ENCODE measurements around the gene IRF2BPL.

Gene IRF2BPL

DNA sequence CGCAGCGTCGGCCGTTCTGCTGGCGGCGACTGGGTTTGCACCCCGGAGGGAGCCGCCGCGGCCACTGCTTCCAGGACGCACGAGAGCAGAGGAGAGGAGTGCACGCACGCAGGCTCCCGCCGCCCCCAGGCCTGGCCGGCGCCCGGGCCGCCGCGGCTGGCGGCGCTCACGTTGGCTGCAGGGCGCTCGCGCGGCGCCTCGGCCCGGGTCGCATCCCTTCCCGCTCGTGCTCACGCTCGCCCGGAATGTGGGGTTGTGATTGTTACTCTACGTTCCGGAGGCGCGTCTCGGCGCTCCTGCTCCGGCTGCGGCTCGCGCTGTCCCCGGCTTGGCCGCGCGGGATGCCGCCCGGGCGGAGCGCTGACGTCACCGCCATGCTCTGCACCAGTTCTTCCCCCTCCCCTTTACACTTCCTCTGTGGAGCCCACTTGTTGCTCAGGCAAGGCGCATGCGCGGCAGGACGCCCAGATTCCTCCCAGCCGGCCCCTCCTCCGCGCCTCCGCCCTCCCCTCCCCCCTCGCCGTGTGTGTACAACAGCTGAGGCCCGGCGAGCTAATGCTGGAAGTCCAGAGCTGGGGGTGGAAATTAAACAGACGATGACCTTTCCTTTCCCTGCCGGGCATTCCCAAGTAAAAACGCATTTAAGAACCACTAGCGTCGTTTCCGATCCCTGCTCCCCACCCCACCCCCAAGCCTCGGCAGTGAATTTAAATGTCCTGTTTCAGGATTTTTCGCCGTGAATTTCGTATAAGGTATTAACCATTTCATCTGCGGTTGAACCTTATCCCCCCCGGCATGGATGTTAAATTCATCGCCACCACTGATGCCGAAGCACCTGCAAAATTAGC lies at the start of gene IRF2BPL:
Gene IRF2BPL, minus strand, starts transcription at position 325 of the 848 bp plus-strand sequence. CDS start 916 bp downstream, outside the sequence.
- peak; percentile 96 for DNase-seq (ENCODE audit: low spot score)

DNA sequence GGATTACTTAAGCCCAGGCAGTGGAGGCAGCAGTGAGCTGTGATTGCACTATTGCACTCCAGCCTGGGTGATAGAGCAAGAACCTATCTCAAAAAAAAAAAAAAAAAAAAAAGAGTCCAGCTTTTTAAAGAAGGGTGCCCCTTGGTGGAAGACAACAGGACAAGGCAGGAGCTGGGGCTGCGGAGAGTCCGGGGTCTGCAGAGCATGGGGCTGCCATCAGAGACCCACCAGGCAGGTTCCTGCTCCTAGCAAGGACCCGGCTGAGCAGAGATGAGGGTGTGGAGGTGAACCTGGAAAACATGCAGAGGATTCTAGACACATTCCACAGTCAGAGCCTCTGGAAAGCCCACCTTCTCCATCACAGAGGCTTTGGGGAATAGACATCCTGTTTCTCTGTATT lies 48.5 kb upstream of the IRF2BPL start:
- DNase-seq (ENCODE audit: low spot score): no peak

DNA sequence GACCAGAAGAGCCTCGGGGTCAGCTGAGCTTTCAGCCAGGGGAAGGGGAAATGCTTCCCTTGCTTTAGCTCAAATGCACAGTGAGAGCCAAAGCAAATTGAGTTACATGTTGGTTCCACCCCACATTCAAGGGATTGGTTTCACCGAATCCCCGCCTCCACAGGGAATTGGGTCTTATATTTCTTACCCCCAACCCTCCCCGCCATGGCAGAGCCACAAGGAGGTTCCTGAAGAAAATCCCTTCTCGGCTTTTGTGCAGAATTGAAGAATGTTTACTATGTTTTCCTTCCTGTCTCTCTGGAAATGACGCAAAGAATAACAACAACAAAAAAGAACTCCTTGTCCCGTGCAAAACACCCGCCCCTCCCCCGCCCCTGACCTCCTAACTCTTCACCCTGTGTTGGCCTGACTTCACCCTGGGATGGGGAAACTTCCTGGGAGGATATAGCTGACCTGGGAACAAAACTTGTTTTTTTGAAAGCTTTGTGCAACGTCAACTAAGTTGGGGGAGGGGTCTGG lies 47.7 kb upstream of the IRF2BPL start:
- no peak for DNase-seq (ENCODE audit: low spot score)

DNA sequence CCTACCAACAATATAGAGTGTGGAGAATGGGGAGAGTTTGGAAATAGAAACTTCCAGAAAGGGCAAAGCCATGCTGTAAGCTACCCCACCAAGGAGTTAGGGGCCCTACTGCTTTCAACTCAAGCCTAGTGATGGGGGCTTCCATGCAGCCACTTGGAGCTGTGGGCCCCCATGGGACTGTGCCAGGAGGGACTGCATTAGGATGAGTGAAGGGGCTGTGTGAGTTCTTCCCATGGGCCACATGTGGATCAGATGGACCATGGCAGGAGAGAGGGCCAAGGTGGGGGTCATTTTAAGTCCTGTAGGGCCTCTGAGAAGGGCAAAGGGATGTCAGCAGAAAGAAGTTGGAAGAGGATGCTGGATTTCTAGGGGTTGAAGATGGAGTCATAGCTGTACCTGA lies 46.5 kb upstream of the IRF2BPL start:
- DNase-seq (ENCODE audit: low spot score): no peak

DNA sequence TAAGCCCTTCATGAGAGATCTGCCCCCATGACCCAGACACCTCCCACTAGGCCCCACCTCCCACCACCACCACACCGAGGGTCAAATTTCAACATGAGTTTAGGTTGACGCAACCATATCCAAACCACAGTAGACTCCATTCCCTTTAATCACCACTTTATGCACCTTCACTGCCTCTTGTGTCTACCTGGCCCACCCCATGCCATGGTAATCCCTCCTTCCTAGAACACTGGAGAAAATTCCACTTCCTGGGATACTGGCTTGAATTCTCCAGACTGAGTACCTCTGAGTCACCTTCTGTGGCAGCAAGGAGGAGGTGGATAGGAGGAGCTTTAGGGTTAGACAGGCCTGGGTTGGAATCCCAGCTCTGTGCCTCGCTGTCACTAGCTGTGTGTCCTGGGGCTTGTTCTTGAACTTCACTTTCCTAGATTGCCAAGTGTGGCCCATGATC lies 43.5 kb upstream of the IRF2BPL start:
- DNase-seq (ENCODE audit: low spot score): no peak

DNA sequence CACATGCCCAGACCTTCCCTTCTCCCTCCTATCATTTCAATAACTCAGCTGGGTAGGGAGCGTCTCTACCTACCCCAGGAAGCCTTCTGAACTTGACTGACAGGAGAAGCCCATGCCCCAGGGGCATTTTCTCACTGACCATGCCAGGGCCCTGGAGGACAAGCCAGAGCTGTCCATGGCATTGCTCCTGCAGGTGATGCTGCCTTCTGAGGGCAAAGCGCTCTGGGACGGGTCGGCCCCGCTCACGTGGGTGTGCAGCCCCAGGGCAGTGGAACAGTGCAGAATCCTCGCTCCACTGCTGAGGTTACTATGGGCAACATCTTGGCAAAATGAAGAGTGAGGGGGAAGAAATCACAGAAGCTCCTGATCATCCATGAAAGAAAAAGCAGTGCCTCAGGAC lies 41.0 kb upstream of the IRF2BPL start:
- DNase-seq (ENCODE audit: low spot score): no peak

DNA sequence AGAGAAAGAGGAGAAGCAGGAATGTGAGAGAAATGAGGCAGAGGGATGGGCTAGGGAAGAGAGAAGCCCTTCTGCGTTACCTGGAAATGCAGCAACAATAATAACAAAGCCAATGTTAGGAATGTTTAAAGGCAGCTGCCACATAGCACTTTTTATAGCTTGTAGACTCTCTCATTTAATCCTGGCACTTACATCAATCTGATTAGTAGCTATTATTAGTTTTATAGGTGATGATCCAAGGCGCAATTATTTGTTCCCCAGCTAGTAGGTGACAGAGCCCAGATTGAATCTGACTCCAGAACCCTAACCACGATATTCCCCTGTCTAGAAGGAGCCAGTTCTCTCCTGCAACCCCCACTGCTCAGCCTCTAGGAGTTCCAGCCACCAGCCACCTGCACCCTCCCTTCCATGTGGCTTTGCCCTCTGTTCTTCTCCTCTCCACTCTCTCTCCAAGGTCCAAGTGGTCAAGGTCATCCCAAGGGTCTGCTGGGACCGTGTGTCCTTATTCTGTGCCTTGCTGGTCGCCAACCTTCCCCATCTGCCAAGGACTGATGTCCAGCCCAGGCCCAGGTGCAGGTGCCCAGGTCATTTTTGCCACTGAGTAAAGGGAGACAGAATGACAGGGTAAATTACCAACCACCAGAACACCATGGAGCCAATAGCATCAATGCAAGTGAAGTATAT lies 40.2 kb upstream of the IRF2BPL start:
- no peak for DNase-seq (ENCODE audit: low spot score)

DNA sequence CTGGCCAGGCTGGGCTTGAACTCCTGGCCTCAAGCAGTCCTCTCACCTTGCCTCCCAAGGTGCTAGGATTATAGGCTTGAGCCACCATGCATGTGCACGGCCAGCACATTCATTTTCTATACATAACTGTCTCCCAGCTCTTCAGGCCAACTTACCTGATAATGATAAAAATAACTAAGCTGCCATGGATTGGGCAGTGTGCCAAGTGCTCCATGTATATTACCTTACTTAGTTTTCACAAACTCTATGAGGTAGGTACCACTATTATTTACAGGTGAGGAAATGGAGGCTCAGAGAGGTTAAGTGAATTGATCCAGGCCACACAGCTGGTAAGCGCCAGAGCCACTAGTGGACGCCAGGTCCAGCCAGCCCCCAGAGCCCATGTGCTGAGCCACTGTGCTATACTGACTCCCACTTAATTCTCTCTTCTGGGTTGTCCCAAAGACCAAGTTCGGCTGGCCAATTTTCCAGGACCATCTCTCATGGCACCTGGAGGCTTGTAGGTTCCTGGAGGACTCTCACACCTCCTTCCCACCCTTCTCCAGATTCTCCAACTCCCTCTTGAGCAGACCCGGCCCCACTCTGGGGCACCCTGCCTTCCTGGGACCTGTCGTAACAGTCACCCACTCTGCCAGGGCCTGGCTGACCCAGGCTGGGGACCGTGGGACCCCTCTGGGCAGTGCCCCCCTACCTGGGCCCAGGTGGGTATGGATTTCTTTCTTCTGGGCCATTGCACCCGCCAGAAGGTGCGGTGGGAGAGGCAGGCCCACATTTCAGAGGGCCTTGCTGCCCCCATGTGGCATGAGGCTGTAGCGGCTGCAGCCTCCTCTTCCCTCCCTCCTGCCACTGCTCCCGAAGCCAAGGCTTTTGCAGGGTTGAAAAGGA lies 39.4 kb upstream of the IRF2BPL start:
- peak; percentile 55 for DNase-seq (ENCODE audit: low spot score)

DNA sequence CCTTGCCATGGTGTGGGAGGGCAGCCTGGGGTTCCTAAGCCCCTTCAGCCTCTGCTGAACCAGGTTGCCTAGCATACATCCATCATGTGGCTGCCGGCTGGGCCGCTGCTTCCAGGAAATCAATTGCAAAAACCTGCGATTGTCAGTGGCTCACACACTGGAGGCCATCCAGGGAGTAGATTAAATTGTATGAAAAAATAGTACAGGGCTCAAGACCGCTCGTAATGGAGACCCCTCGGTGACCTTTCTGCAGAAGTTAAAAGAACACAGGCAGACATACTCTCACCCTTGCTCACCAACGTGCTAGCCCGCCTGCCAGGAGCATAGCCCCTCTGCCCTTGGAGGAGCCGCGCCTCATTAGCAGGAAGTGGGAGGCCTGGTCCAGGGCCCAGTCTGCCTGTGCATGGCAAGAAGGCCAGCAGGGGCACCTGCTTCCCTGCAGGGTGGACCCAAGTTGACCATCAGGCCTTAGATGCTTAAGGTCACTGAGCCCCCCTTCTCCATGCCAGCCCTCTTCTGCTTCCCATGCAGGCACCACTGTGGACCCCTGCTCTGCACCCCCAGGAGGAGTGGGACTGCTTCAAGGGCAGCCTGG lies 38.2 kb upstream of the IRF2BPL start:
- no peak for DNase-seq (ENCODE audit: low spot score)

DNA sequence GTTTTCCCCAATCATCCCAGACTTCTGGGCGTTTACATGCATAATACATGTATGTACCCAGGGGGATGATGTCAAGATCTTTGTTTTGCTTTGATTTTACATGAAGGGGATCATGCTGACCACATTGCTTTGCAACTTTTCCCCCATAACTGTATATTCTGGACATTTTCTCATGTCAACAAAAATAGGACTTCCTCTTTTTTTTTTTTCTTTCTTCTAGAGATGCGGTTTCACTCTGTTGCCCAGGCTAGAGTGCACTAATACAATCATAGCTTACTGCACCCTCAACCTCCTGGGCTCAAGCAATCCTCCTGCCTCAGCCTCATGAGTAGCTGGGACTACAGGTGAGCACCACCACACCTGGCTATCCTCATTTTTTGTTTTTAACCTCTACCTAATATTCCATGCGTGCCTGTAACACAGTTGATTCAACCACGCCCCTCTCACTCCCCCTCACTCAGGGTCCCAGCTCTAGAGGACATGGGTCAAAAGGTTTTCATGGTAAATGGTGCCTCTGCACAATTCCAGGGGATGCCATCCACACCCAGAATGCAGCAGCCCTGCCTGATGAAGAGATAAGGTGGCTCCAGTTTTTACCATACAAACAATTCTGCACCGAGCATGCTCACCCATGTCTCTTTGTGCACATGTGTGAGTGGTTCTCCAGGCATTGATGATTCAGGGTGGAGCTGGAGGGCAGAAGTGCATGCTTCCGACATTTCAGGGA lies 37.5 kb upstream of the IRF2BPL start:
- no peak for DNase-seq (ENCODE audit: low spot score)

DNA sequence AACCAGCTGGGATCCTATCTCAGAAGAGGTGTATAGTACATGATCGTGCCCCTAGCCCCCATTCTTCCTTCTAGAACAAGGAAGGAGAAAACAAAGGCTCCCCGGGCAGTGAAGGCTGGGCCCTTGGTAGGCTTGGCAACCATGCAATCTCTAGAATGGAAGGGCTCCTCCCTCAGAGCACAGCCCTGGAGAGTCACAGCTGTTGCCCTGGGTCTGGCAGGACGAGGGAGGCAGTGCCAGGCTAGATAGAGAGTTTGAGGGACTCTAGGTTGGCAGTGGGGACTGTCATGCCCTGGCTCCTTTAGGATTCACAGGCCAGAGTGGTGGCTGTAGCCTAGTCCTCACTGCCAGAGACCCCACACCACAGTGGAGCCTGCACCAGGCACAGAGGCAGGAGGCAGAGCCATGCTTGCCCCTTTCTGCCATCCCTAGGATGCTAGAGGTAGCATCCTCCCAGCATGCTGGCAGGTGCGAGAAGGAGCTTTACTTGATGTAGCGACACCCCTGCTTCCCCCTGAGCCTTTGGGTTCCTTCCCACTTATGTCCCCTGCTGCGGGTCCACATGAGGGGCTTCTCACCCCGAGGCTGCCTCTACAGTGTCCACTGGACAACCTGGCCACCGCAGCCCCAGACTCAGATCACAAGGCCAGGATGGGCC lies 36.1 kb upstream of the IRF2BPL start:
- no peak for DNase-seq (ENCODE audit: low spot score)

DNA sequence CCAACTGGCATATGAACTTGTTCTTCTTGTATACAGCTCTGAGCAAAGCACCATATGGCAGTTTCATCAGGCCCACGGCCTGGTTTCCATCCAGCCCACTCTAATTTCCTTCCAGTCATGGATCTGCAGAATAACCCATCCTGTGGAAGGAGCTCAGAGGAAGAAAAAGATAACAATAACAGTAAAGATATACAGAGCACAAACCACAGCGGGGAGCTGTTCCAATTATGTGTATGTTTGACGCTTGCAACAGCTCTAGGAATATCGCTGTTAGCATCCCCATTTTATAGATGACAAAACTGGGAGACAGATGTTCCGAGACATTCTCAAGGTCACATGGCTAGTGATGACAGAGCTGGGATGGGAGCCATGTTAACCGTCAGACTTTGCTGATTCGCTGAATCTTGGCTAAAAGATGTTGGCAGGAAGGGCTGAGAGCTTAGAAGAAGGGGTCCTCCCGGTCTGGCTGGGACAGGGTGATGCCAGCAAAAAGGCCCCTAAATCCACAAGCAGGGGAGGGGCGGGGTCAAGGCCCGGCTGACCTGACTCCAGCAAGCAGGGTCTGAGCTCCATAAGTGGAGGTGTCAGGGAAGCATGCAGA lies 35.2 kb upstream of the IRF2BPL start:
- no peak for DNase-seq (ENCODE audit: low spot score)

DNA sequence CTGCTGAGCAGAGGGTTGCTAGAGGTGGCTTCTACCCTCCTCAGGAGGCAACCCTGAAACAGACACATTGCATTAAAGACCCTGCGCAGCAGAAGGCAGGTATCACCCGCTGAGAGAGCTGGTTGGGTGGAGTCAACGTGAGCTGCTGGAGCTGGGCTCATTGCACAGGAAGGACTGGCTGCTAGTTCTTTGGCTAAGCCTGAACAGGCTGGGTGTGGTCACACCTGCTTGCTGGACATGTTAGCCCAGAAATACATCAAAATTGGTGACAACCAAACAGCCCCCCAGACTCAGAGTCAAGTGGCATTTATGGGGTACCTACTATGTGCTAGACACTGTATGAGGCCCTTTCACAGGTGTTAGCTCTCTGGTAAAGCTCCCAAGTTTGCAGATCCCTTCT lies 33.8 kb upstream of the IRF2BPL start:
- DNase-seq (ENCODE audit: low spot score): no peak

DNA sequence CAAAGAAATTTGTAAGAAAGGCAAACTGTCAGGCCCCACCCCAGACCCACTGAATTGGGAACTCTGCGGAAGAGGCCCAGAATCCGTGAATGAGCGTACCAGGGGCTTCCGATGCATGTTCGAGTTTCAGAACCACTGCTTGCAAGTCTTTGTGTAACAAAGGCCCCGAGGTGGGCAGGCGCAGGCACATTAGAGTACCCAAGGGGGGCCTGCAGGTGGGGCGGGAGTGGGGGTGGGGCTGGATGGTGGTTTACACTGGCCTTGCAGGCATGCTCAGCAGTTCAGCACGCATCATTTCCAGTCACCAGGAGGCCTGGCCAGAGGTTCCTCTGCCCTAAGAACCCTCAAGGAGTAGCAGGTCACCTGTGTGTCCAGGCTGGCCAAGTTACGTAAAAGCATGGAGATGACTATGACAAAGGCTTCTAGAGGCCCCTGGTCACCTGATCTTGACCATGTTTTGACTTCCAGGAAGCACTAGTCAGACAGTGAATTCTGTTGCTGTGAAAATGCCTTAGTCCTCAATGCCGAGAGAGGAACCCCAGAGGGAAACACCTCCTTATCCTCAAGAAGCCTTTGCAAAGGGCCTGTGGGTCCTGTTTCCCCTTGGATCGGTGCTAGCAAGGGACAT lies 33.2 kb upstream of the IRF2BPL start:
- no peak for DNase-seq (ENCODE audit: low spot score)

DNA sequence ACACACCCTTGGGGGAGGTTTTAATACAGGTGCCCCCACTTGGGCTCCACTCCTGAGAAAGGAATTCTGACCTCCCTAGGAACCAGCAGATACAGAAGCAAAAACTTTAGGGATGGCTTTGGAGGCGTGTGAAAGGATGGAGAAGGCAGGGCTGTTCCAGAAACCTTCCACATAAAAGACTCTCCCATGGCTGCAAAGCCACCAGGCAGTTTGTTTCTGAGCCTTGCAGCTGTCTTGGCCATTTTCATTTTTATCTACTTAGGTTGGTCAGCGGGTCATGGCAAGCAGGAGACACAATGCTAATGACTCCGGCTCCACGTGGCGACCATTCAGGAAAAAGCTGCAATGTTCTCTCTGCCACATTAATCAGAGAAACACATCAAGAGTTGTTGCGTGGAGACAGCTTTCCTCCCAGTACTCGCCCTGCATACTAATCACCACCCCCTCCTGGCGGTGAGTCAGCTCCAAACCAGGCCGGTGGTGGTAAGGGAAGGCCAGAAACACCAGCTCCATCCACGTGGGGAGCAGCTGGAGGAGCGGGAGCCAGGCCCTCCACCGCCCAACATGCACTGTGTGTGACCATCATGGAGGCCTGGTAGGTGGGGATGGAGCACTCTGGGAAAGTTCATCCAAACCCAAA lies 30.9 kb upstream of the IRF2BPL start:
- DNase-seq (ENCODE audit: low spot score): peak; percentile 49

DNA sequence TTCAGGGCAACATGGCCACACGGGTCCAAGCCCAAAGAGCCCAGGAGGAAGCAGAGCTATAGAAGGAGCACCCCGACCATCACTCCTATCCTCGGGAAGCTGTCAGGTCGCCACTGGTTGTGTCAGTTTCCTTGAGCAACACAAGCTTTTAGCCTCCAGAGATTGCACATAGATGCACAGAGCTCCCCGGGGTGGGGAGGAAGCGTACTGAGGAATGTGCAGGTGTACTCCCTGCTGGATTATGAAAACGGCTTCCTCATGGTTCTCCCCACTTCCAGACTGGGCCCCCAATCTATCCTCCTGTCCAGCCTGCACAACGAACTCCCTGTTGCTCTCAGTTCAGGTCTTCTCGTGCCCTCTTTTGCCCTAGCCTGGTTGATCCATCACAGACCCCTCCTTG lies 30.3 kb upstream of the IRF2BPL start:
- no peak for DNase-seq (ENCODE audit: low spot score)

DNA sequence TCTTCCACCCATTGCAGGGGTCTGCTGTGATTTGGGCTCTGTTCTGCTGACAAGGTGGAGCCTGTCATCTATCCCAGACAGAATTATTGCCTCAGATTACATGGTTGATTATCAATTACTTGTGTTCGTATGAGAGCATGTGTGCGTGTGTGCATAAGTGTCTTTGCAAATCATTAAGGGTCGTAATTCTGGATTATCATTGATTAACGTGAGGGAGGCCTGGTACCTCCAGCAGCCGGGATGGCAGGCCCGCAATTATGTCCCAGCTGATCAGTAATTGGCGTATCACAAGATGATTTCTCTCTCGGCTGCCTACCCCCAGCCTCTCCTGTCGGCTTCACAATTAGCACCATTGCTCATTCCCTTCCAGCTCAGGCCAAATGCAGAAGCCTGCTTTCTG lies 29.6 kb upstream of the IRF2BPL start:
- DNase-seq (ENCODE audit: low spot score): no peak

DNA sequence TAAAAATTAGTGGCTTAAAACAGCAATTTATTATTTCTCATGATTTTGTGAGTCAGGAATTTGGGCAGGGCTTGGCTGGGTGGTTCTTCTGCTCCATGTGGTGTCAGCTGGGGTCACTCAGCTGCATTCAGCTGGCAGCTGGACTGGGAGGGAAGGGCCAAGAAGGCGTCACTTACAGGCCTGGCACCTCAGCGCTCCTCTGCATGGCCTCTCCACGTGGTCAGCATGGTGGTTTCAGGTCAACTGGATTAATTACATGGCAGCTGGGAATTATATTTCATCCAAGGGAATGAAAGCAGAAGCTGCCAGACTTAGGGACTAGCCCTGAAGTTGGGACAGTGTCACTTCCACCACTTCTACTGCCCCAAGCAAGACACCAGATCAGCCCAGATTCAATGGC lies 27.5 kb upstream of the IRF2BPL start:
- DNase-seq (ENCODE audit: low spot score): no peak

DNA sequence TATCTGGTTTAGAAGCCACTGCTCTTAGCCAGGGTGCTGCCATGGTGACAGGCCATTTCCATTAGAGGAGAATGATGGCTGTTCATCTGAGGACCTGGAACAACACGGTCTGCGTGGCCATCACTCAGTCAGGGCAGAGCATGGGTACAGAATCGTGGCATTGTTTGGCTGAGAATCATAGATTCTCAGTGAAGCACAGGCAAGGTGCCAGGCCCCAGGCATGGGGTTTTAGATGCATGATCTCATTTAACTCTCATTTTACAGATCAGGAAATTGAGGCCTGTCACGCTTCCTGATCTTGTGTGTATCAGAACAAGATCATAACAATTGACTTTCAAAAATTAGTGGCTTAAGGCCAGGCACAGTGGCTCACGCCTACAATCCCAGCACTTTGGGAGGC lies 26.8 kb upstream of the IRF2BPL start:
- peak; percentile 47 for DNase-seq (ENCODE audit: low spot score)
